ENCODE data around the gene MRPS7. TPM values are rescaled to one million over a fixed set of nuclear protein-coding genes. Genes with fewer than 3 reads are reported as not detected.

MRPS7 gene
- total RNA-seq, 1 donor from 2014 or later: 55.0 TPM

DNA sequence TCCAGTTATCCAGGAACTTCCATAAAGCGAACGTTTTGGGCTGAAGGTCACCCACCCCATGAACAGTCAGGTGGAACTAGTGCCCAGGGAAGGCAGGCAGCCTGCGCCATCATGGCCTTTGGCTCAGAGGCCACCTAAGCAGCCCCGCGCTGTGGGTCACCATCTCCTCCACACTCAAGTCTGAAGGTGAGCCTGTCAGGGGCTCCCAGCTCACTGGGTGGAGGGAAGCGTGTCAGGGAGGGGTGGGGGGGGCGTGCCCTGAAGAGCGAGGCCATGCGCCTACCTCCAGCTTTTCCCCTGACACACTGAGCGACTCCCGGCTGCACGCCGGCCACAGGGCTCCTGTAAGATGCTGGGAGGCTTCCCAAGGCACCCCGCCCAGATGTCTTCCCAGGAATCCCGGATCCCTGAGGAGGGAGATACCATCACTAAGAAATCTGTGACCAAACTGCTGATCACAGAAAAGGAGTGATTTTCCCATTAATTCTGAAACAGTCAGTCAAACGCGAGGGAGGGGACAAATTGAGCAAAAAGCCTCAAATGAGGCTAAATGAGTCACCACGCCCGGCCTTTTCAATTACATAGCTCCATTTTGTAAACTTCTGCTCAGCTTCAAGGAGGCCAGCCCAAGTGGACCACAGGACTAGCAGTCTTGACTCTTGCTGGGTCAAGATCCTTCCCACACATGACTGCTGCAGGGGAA is 54.0 kb downstream of the MRPS7 start:
- peaks cover 22% of the 10 kb centered on the region for H3K36me3 Mint-ChIP-seq (ENCODE audit: low read depth, unreplicated experiment)
- H3K9me3 Mint-ChIP-seq (ENCODE audit: unreplicated experiment): no peaks in the 10 kb centered on the region
- H3K79me2 ChIP-seq (ENCODE audit: insufficient read depth, low read length): peaks cover 3% of the 10 kb centered on the region
- H3K4me3 ChIP-seq (ENCODE audit: insufficient read depth, low read depth, low read length): no peak overlapping the region
- no peak overlapping the region for H2AFZ ChIP-seq (ENCODE audit: low read depth, low read length)
- H3K9me3 ChIP-seq (ENCODE audit: insufficient read depth, low read depth, low read length): no peaks in the 10 kb centered on the region
- H3K27ac Mint-ChIP-seq (ENCODE audit: unreplicated experiment): no peak overlapping the region
- H3K27ac ChIP-seq (ENCODE audit: low read depth, low read length): no peak overlapping the region
- no peak overlapping the region for H3K9ac ChIP-seq (ENCODE audit: low read length)
- H3K4me1 Mint-ChIP-seq (ENCODE audit: low read depth, unreplicated experiment): peaks cover 31% of the 10 kb centered on the region
- peak; percentile 59 for DNase-seq (ENCODE audit: low read depth)
- H3K4me2 ChIP-seq (ENCODE audit: low read length): peak overlapping the region; percentile 14
- no peak overlapping the region for H3K4me3 Mint-ChIP-seq (ENCODE audit: unreplicated experiment)
- H3K27me3 ChIP-seq (ENCODE audit: insufficient read depth, low read length): no peaks in the 10 kb centered on the region
- H3K27me3 Mint-ChIP-seq (ENCODE audit: low read depth, unreplicated experiment): no peaks in the 10 kb centered on the region
- FAIRE-seq: no peak
- peaks cover 16% of the 10 kb centered on the region for H3K36me3 ChIP-seq (ENCODE audit: insufficient read depth, low read length)
- TF ChIP-seq EZH2 (IDR thresholded peaks at IDR 0.05; ENCODE audit: insufficient read depth, low read length): no peak
- TF ChIP-seq, protein P1, sequence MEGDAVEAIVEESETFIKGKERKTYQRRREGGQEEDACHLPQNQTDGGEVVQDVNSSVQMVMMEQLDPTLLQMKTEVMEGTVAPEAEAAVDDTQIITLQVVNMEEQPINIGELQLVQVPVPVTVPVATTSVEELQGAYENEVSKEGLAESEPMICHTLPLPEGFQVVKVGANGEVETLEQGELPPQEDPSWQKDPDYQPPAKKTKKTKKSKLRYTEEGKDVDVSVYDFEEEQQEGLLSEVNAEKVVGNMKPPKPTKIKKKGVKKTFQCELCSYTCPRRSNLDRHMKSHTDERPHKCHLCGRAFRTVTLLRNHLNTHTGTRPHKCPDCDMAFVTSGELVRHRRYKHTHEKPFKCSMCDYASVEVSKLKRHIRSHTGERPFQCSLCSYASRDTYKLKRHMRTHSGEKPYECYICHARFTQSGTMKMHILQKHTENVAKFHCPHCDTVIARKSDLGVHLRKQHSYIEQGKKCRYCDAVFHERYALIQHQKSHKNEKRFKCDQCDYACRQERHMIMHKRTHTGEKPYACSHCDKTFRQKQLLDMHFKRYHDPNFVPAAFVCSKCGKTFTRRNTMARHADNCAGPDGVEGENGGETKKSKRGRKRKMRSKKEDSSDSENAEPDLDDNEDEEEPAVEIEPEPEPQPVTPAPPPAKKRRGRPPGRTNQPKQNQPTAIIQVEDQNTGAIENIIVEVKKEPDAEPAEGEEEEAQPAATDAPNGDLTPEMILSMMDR (IDR thresholded peaks at IDR 0.05; ENCODE audit: insufficient read depth, low read depth, low read length): no peak
- peaks cover 22% of the 10 kb centered on the region for H3K4me1 ChIP-seq (ENCODE audit: insufficient read depth, low read length)
- peaks cover 31% of the 10 kb centered on the region for H4K20me1 ChIP-seq (ENCODE audit: insufficient read depth, low read length)

Other genes with a start within 250 kb of the MRPS7 start
- 23.8 and 24.4 TPM in 2 replicates for gene MRPL58, start 249.2 kb upstream of the MRPS7 start, total RNA-seq
- 238 and 239 TPM in 2 replicates for gene ATP5PD, start 214.9 kb upstream of the MRPS7 start, total RNA-seq
- 17.1 and 18.6 TPM in 2 replicates for gene KCTD2, start 214.7 kb upstream of the MRPS7 start, total RNA-seq
- 7.1 and 10.6 TPM in 2 replicates for gene SLC16A5, start 173.9 kb upstream of the MRPS7 start, total RNA-seq
- gene ARMC7, start 151.9 kb upstream of the MRPS7 start, total RNA-seq: 11.5 and 11.9 TPM in 2 replicates
- gene NT5C, start 130.1 kb upstream of the MRPS7 start, total RNA-seq: 23.7 and 29.5 TPM in 2 replicates
- 232 and 282 TPM in 2 replicates for gene JPT1, start 107.4 kb upstream of the MRPS7 start, total RNA-seq
- 413 and 449 TPM in 2 replicates for gene SUMO2, start 78.9 kb upstream of the MRPS7 start, total RNA-seq
- gene NUP85, start 56.2 kb upstream of the MRPS7 start, total RNA-seq: 37.3 and 44.3 TPM in 2 replicates
- 25.3 and 28.5 TPM in 2 replicates for gene GGA3, start 273 bp upstream of the MRPS7 start, total RNA-seq
- gene MIF4GD, start 9.4 kb downstream of the MRPS7 start, total RNA-seq: 3.9 and 5.0 TPM in 2 replicates
- 8.8 and 12.8 TPM in 2 replicates for gene SLC25A19, start 27.6 kb downstream of the MRPS7 start, total RNA-seq
- gene GRB2, start 143.8 kb downstream of the MRPS7 start, total RNA-seq: 152 and 168 TPM in 2 replicates
- gene TMEM94, start 194.8 kb downstream of the MRPS7 start, total RNA-seq: 52.4 and 54.5 TPM in 2 replicates